HEK293T (cell line): ENCODE results near the gene PCDHB8.

Experiments used
- BHLHE40 ChIP-seq: fragments of 450-650 bp; IDR thresholded peaks from 2 replicates; pipeline ENCODE4 v1.6.1; 2016; ENCODE audit warnings: mild to moderate bottlenecking, moderate library complexity, borderline replicate concordance
- FOXA1 ChIP-seq: fragments of 450-650 bp; IDR thresholded peaks from 2 replicates; pipeline ENCODE4 v1.6.1; 2016; ENCODE audit warnings: mild to moderate bottlenecking
- FOXK2 ChIP-seq: fragments of 450-650 bp; IDR thresholded peaks from 2 replicates; pipeline ENCODE4 v1.6.1; 2016; ENCODE audit warnings: mild to moderate bottlenecking
- FOXM1 ChIP-seq: fragments of 450-650 bp; IDR thresholded peaks from 2 replicates; pipeline ENCODE4 v1.6.1; 2017; ENCODE audit warnings: mild to moderate bottlenecking, borderline replicate concordance
- NFRKB ChIP-seq: fragments of 450-650 bp; IDR thresholded peaks from 2 replicates; pipeline ENCODE4 v1.6.1; 2016; ENCODE audit warnings: mild to moderate bottlenecking, moderate library complexity
- SP1 ChIP-seq: fragments of 450-650 bp; IDR thresholded peaks from 2 replicates; pipeline ENCODE4 v1.6.1; 2017
- ZNF384 ChIP-seq: fragments of 450-650 bp; IDR thresholded peaks from 2 replicates; pipeline ENCODE4 v1.6.1; 2016

DNA sequence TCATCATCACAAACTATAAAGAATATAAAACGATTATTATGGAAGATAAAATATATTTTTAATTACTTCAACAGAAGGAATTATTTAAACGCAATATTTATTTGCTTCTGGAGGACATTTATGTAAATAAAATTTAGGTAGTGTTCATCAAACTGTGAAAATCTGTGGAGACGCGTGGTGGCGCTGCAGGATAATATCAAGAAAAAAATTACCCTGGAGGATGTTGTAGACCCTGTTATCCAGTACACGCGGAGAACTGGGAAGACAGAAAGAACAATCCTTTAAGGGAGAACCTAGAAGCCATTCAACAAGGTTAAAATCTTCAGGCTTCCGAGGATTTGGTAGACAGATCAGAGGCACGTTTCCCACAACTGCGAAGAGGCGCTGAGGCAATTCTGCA is 30.9 kb downstream of the PCDHB8 start, which contains the start of gene PCDHB12:
- TF ChIP-seq SP1 (no peak), NFRKB (no peak), FOXK2 (no peak), ZNF384 (no peak), FOXA1 (no peak), FOXM1 (no peak), BHLHE40 (no peak)
